Liver (tissue), 9 donors: Measurements from ENCODE around the gene CDC20. TPM values are rescaled to one million over a fixed set of nuclear protein-coding genes. Genes with fewer than 3 reads are reported as not detected.

ENCODE experiments used
- DNase-seq: peaks from one replicate; pipeline ENCODE4 v3.0.0-alpha.2; 2017; ENCODE audit warnings: low spot score
- H3K27ac ChIP-seq, 2 donors: one replicate each; pipeline ENCODE4 v1.7.0; 2013; ENCODE audit warnings: inconsistent platforms in 2 of 2, low read length in 2 of 2, control low read depth in 1 of 2, low read depth in 1 of 2, mild to moderate bottlenecking in 1 of 2
- H3K27me3 ChIP-seq, 4 donors: one replicate each; pipeline versions ENCODE4 v1.6.1 to v1.7.0; 2013; ENCODE audit warnings: low read length in 3 of 4, inconsistent platforms in 1 of 4, mild to moderate bottlenecking in 1 of 4, moderate library complexity in 1 of 4; ENCODE audit not compliant: control insufficient read depth in 4 of 4, insufficient read depth in 4 of 4
- H3K36me3 ChIP-seq, 4 donors: one replicate each; pipeline versions ENCODE4 v1.6.1 to v1.7.0; 2013; ENCODE audit warnings: low read length in 3 of 4, mild to moderate bottlenecking in 3 of 4, low read depth in 1 of 4, moderate library complexity in 1 of 4; ENCODE audit not compliant: control insufficient read depth in 4 of 4, insufficient read depth in 3 of 4
- H3K4me1 ChIP-seq, 4 donors: one replicate each; pipeline versions ENCODE4 v1.6.1 to v1.7.0; 2013; ENCODE audit warnings: low read length in 3 of 4, mild to moderate bottlenecking in 3 of 4, moderate library complexity in 1 of 4; ENCODE audit not compliant: control insufficient read depth in 4 of 4, insufficient read depth in 4 of 4
- H3K4me3 ChIP-seq, 3 donors: one replicate each; pipeline versions ENCODE4 v1.6.1 to v1.7.0; 2013; ENCODE audit warnings: low read length in 3 of 3, control low read depth in 1 of 3, low read depth in 1 of 3, mild to moderate bottlenecking in 1 of 3
- H3K9ac ChIP-seq, 2 donors: one replicate each; pipeline ENCODE4 v1.7.0; 2013; ENCODE audit warnings: low read length in 2 of 2, mild to moderate bottlenecking in 2 of 2, moderate library complexity in 2 of 2, control low read depth in 1 of 2, low read depth in 1 of 2
- H3K9me3 ChIP-seq, 4 donors: one replicate each; pipeline versions ENCODE4 v1.6.1 to v1.7.0; 2013; ENCODE audit warnings: low read length in 3 of 4; ENCODE audit not compliant: control insufficient read depth in 4 of 4
- ATF3 ChIP-seq: IDR thresholded peaks from 2 replicates; pipeline ENCODE4 v1.6.1; 2016; ENCODE audit warnings: antibody characterized with exemption
- CTCF ChIP-seq: fragments of 150-350 bp; IDR thresholded peaks from 2 replicates; pipeline ENCODE4 v1.5.1; 2017; ENCODE audit warnings: improper control_type of control experiment, low read depth, low read length; ENCODE audit not compliant: missing input control
- FOXA1 ChIP-seq: IDR thresholded peaks from 2 replicates; pipeline ENCODE4 v1.6.1; 2016; ENCODE audit warnings: antibody characterized with exemption
- GABPA ChIP-seq, 2 donors: IDR thresholded peaks in 1 of 2; conservative IDR thresholded peaks in 1 of 2; 2 replicates each; pipeline ENCODE4 v1.6.1; 2016; ENCODE audit warnings: antibody characterized with exemption in 2 of 2, mild to moderate bottlenecking in 1 of 2, moderate library complexity in 1 of 2
- HNF4G ChIP-seq: IDR thresholded peaks from 2 replicates; pipeline ENCODE4 v1.6.1; 2016; ENCODE audit warnings: antibody characterized with exemption
- JUND ChIP-seq, 2 donors: IDR thresholded peaks; 2 replicates each; pipeline ENCODE4 v1.6.1; 2016; ENCODE audit warnings: antibody characterized with exemption in 2 of 2
- MAX ChIP-seq: IDR thresholded peaks from 2 replicates; pipeline ENCODE4 v1.6.1; 2016; ENCODE audit warnings: antibody characterized with exemption
- NR2F2 ChIP-seq: IDR thresholded peaks from 2 replicates; pipeline ENCODE4 v1.6.1; 2016; ENCODE audit warnings: antibody characterized with exemption
- RAD21 ChIP-seq, 2 donors: IDR thresholded peaks; 2 replicates each; pipeline ENCODE4 v1.6.1; 2016; ENCODE audit warnings: antibody characterized with exemption in 2 of 2, mild to moderate bottlenecking in 2 of 2
- REST ChIP-seq: IDR thresholded peaks from 2 replicates; pipeline ENCODE4 v1.6.1; 2016; ENCODE audit warnings: antibody characterized with exemption, mild to moderate bottlenecking
- RXRA ChIP-seq, 2 donors: IDR thresholded peaks; 2 replicates each; pipeline ENCODE4 v1.6.1; 2017 to 2018; ENCODE audit warnings: antibody characterized with exemption in 2 of 2, mild to moderate bottlenecking in 1 of 2
- SP1 ChIP-seq: IDR thresholded peaks from 2 replicates; pipeline ENCODE4 v1.6.1; 2018; ENCODE audit warnings: antibody characterized with exemption, mild to moderate bottlenecking
- TAF1 ChIP-seq: conservative IDR thresholded peaks from 2 replicates; pipeline ENCODE4 v1.6.1; 2016; ENCODE audit warnings: antibody characterized with exemption, mild to moderate bottlenecking
- YY1 ChIP-seq: IDR thresholded peaks from 2 replicates; pipeline ENCODE4 v1.6.1; 2016; ENCODE audit warnings: antibody characterized with exemption, mild to moderate bottlenecking
- WGBS: extraction: QIAGEN DNeasy Blood & Tissue Kit; methylation state at CpG from one replicate; pipeline ENCODE4 v1.1.7; 2013; 5-methylcytosine and 5-hydroxymethylcytosine counted together
- polyA plus RNA-seq, 2 donors: library from polyadenylated mRNA; stranded (reverse) in 1 of 2; unstranded in 1 of 2; fragments of 200-250 nt in 1 of 2; fragments of >200 nt in 1 of 2; fragmentation: Nextera tagmentation in 1 of 2; extraction: Ambion mirVana in 1 of 2; gene quantifications; one replicate each; pipeline versions ENCODE4 v1.2.1 to v1.2.3, GENCODE V29; 2013 to 2015
- total RNA-seq, 2 donors: library from RNA; depleted of rRNA; stranded (reverse); fragments of >200 nt; gene quantifications; one replicate each; pipeline ENCODE4 v1.2.3, GENCODE V29; 2014
- donor health status: healthy.
- donor health status: healthy.
- donor health status: healthy.
- donor health status: healthy.
- donor health status: healthy.

The CDC20 gene
- total and polyA plus RNA-seq, 4 donors = 0.25 to 73.4 (median 3.5) TPM

GRCh38 chr1:43358121-43358745, 548 bp upstream of the CDC20 start:
- H3K36me3 ChIP-seq = peaks cover 0 to 18% (median 6%) of the 10 kb centered on the region in 4 donors
- TF ChIP-seq GABPA (IDR thresholded peaks at IDR 0.05 in 1 of 2, conservative IDR thresholded peaks at IDR 0.05 in 1 of 2) (no peak), RAD21 (IDR thresholded peaks at IDR 0.05) (peak; percentile 57 to 73), NR2F2 (no peak), ATF3 (no peak), JUND (IDR thresholded peaks at IDR 0.05) (no peak), RXRA (IDR thresholded peaks at IDR 0.05) (no peak), HNF4G (no peak), CTCF (peak; percentile 13), SP1 (no peak), REST (no peak), FOXA1 (no peak), YY1 (no peak), MAX (no peak), TAF1 (peak; percentile 24)
- no peaks in the 10 kb centered on the region for H3K27me3 ChIP-seq
- 1% methylated on average over 33 of the region's 33 CpGs for WGBS
- DNase-seq = no peak
- peak overlapping the region; percentile 58 to 77 for H3K9ac ChIP-seq
- H3K4me3 ChIP-seq = peak overlapping the region; percentile 70 to 76 (median 76)
- H3K4me1 ChIP-seq = peaks cover 6 to 14% (median 12%) of the 10 kb centered on the region in 4 donors
- H3K27ac ChIP-seq = peak overlapping the region; percentile 47 to 60
- H3K9me3 ChIP-seq = no peaks in the 10 kb centered on the region

DNA sequence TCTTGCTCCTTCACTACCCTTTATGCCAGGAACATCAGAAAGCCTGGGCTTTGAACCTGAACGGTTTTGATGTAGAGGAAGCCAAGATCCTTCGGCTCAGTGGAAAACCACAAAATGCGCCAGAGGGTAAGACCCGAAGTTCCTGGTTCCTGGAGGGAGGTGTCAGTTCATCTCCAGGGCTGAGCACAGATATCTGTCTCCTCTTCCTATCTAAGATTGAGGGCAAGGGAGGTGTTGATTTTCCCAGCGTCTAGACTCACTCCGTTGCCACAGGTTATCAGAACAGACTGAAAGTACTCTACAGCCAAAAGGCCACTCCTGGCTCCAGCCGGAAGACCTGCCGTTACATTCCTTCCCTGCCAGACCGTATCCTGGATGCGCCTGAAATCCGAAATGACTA, 915 bp downstream of the CDC20 start:
- Histone ChIP-seq H3K36me3 (peaks cover 2 to 33% (median 18%) of the 10 kb centered on the region in 4 donors), H3K4me3 (no peak overlapping the region), H3K9ac (no peak overlapping the region), H3K9me3 (no peaks in the 10 kb centered on the region), H3K27ac (no peak overlapping the region), H3K27me3 (no peaks in the 10 kb centered on the region), H3K4me1 (peaks cover 6 to 14% (median 12%) of the 10 kb centered on the region in 4 donors)
- no peak for DNase-seq
- no peak for TF ChIP-seq RAD21 (IDR thresholded peaks at IDR 0.05)
- TF ChIP-seq ATF3 = no peak
- TF ChIP-seq SP1 = no peak
- TF ChIP-seq REST = no peak
- no peak for TF ChIP-seq MAX
- WGBS = 58% methylated on average over 11 of the region's 11 CpGs
